HG03039 (cell line): ENCODE measurements around the gene CPOX.
"Not testable (repeated sequence)": the region's sequence is repeated elsewhere in the genome, so short reads cannot be mapped to it uniquely, and the experiment has no call there.

ENCODE experiments used
- ATAC-seq: cut with Tn5 transposase; IDR thresholded peaks from one replicate; pipeline ENCODE4 v1.9.1; 2021; ENCODE audit warnings: mild to moderate bottlenecking, moderate library complexity; ENCODE audit not compliant: unreplicated experiment

Gene CPOX

DNA sequence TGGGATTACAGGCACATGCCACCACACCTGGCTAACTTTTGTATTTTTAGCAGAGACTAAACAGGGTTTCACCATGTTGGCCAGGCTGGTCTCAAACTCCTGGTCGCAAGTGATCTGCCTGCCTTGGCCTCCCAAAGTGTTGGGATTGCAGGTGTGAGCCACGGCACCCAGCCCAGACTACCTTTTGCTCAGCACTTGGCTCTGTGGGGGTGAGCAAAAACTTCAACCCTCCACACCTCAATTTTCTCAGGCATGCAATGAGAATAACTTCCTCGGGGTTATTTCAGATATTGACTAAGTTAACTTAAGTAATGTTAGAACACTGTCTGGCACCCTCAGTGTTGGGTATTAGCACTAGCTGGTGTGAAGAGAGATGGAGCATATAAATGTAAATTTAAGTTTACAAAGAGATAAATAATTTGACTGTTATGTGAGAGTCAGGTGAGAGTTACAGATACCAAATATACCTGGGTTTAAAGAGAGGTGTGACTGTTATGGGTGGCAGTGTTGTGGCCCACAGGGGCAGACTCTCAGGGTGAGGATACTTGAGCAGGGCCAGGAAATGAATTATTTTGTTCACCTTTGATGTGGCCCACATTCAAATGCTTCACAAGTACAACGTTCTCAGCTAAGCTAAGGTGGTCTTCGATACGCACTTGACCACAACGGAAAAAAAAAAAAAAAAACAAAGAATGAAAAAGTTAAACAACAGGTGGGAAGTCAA, 29.0 kb downstream of the CPOX start:
- no peak for ATAC-seq

DNA sequence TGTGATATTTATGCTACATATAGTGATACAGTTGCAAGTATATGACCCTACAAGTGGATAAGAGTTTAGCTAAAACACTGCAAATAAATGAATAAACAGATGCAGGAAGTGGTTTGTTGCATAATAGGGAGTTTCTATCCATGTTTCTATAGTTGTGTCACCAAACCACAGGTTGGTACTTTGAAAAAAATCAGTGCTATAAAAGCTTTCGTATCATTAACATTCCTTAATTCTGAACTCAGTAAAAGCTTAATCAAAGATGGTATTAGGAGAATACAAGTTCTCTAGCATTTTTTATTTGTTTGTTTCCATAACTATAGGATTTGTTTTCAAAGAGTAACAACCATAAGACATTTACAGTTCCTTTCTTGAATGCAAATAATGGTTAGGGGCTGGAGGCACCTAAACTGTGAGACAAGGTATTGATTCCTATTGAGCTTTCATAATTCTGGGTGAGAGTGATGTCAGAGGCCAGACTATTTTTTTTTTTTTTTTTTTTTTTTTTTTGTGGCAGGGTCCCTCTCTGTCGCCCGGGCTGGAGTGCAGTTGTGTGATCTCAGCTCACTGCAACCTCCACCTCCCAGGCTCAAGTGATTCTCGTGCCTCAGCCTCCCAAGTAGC, 29.6 kb downstream of the CPOX start:
- peak; percentile 44 for ATAC-seq

DNA sequence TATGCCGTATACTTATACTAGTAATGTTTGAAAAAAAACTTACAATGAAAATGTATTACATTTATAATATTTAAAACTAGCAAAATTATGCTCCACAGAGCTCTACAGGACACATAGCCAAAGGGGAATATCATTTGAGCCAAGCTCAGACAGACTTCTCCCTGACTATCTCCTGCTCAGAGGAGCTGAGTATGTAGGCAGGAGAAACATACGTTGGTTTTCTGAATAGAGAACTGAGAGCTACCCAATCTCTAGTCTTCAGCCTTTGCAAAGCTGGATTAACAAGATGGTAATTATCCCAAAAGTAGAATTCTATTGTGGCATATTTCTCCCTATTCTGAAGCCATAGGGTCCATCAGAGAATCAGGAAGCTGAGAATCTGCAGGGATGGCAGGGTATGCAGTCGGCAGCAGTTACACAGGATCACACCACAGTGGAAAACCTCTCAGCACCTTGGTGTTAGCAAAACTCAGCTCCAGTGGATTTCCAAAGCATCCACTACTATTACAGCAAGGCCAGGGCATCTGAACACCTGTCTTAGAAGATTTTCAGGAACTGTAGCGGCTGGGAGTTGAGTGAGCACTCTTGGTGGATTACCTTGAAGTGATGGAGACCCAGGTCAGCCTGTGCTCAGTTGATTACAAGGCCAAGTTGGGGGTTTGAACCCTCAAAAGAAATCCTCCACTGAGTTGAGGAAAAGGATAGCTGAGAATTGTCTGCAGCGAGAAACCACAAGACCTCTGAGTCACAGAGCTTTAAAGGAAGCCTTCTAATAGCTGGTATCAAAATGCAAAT, 31.5 kb downstream of the CPOX start:
- no peak for ATAC-seq

DNA sequence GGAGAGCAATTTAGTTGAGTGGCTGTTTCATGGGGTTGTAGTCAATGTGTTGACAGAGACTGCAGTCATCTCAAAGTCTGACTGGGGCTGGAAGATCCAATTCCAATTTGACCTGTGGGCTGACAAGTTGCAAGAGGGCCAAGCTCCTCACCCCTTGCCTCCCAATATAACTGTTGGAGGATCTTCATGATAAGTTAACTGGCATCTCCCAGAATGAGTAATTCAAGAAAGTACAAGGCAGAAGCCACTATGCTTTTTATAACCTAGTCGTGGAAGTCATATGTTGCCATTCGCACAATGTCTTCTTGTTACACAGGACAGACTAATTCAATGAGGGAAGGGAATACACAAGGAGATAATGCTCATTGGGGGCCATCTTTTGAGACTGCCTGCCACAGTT, 32.5 kb downstream of the CPOX start:
- ATAC-seq, result no peak

DNA sequence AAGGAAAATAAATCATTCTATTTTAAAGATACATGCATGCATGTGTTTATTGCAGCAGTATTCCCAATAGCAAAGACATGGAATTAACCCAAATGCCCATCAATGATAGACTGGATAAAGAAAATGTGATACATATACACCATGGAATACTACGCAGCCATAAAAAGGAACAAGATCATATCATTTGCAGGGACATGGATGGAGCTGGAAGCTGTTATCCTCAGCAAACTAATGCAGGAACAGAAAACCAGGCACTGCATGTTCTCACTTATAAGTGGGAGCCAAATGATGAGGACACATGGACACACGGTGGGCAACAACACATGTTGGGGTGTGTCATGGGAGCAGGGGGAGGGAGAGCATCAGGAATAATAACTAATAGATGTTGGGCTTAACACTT, 33.6 kb downstream of the CPOX start:
- not testable (repeated sequence) for ATAC-seq

DNA sequence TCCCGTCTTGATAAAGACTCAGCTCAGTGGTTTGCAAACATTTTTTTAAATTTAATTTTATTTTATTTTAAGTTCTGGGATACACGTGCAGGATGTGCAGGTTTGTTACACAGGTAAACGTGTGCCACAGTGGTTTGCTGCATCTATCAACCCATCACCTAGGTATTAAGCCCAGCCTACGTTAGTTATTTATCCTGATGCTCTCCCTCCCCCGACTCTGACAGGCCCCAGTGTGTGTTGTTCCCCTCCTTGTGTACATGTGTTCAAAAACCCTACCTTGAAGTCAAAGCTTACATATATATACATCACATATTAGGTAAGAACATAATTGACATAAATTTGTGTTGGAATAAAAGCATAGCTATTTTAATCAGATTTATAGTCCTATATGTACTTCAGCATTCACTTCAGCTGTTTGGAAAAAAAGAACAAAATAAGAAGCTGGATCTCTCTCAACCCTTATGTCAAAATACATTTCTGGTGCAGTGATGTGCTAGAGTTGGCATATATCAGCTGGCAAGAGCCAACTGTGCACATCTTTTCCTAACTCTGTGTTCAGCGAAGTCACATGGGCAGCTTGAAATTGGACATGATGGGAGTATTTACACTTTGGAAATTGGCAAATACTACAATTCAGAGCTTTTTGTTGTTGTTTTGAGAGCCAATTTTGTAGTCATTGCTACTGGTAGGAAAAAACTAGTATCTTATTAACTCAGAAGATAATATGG, 35.1 kb downstream of the CPOX start:
- ATAC-seq, result no peak

DNA sequence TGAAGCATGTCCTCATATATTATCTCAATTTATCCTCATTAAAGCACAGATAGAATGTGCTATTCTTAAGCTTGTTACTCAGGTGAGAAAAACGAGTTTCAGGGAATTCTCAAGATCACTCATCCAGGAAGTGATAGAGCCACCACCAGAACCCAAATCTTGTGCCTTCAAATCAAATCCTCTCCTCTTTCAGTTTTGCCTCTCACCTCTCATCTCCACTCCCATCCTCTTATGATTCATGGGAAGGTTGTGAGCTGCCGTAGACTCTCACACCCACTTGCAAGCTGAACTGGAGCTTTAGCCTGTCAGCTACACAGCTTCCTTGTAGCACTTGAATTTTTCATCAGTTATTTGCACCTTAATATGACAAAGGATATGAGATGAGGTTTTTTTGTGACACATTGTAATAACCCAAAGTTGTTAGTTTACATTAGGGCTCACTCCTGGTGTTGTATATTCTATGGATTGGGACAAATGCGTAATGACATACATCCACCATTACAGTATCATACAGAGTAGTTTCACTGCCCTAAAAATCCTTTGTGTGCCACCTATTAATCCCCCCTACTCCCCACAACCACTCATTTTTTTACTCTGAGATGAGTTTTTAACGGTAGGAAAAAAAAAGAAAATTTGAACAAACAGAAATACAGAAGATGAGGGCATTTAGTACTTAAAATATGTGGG, 35.9 kb downstream of the CPOX start:
- ATAC-seq, result peak; percentile 25

DNA sequence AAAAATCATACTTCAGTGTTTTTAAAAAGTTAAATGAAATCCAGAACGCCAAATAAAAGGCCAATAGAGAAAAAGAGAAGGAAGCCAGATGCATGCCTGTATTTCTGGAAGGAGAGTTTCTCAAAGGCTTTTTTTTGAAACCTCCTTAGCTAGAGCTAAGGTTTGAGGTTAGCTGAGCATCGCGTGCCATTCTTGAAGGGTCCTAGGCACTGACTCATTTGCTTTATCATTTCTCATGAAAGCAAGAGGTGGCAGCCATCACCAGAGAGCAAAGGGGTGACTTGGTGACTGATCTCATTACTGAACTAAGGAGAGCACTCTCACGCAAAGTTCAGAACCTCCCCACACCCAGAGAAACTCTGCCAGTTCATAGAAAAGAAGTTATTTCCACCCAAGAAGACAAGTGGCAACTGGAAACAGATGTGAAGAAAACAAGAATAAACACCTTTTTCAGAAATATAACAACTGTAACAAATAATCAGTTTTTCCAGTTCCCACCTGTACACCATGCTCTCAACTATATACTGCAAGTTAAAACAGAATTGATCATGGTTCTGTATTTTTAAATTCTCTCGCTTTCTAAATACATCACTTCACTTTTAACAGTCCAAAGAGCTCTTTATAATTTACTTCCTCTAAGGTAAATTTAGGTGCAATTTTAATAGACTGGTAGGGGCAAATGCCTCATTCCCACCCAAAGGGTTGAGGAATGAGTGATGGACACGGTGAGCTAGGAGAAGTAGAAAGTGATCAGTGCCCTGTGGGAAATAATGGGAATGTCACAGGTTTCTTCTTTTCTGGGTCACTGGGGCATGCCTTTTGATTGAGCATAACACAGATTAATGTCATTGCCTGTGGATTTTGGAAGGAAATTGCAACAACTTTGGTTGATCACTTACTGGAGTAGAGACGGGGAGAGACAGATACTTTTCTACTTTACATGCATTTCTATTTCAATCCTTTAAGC, 37.0 kb downstream of the CPOX start:
- peak; percentile 71 for ATAC-seq

DNA sequence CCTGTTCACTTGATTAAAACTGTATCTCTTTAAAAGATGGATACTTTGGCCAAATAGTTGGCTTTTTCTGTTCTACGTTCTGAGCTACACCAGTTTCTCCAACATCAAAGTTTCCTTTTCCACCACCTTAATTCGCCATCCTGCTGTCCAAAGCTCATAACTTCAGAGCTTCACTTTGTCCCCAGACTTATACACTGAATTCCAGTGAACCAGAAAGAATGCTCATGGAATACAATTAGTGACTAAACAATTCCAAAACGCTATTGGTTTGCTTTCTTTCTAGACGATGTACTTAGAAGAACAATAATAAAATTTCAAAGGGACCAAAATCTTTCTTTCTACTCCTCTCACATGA, 38.4 kb downstream of the CPOX start:
- ATAC-seq, result no peak

DNA sequence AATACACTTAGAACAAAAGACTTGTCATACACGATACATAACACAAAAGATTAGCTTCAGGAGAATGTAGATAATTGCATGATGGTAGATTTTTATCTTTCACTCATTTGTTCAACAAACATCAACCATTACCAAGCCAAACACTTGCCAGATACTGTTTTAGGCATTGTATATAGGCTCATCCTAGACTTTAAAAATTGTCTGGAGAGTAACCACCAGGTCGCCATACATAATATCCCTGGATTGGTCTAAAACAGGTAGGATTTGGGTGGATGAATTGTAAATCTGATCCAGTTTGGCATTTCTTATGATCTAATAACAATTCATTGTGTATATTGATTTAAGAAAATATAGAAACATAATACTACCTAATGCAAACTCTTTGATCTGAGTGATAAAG, 38.8 kb downstream of the CPOX start:
- no peak for ATAC-seq

DNA sequence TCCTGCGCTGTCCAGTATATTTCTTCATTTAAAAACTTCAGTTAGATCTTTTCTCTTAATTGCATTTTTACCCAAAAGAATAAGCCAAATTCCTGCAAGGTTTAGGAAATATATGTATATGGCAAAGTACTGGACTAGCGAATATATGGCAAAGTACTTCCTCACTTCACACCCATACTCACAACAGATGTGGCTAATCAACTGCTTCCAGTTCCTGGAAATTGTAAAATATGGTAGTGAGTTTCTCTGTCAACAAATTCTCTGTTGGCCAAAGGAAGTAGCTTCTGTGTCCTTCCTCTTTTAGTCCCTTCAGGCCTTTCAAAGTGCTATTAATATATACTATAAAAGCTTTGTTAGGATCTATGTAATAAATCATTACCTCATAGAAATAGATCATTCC, 39.7 kb downstream of the CPOX start:
- ATAC-seq, result no peak

DNA sequence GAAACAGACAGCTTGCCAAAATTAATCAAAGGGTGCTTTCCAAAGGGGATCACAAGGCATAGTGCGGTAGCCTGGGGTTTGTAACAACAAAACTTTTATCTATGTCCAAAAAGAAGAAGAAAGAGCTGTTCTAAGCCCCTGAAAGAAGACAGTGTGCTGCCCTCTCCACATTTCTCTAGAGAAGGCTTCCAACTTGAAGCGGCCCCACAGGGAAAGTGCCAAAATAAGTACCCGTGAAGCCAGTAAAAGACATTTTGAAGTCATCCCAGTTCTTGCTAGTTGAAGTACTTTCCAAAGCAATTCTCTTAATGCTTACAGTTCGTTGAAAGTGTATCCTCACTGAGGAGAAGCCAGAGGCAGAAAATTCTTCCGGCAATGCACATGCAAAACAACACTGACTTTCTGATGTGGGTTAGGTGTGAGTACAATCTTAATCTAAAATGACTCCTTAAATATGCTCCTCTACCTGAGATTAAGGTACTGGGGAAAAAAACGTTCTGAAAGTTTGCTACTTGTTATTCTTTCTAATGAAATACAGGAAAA, 40.3 kb downstream of the CPOX start:
- ATAC-seq, result no peak

DNA sequence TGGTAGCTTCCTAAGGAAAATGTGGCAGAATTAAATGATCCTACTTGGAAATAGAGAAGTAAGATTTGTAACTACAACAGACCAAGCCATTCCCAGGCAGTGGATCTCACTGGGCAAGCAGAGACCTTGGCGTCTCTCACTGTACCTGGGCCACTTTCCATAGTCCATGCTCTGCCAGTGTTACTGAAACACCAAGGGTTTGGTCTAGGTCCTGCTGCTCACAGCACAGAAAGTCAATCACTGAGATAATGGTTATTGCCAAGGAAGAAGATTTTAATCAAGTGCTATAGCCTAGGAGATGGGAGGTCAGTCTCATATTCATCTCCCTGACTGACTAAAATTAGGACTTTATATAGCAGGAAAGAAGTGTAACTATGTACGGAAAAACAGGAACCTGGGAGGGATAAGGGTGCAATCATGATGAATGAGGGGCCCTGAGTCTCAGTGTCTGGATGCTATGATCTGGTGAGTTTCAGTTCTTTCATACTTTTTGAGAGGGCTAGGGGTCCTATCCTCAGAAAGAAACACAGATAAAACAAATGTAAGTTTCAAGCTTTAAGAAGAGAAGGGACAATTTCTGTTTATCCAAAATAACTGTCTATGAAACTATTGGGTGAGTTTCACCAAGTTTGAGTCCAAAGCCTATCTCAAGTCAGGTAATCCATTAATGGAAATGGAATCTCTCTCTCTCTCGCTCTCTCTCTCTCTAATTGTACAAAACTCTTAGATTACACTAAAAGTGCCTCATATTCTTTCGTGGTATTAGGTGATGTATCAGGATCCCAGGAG, 41.0 kb downstream of the CPOX start:
- ATAC-seq, result no peak

DNA sequence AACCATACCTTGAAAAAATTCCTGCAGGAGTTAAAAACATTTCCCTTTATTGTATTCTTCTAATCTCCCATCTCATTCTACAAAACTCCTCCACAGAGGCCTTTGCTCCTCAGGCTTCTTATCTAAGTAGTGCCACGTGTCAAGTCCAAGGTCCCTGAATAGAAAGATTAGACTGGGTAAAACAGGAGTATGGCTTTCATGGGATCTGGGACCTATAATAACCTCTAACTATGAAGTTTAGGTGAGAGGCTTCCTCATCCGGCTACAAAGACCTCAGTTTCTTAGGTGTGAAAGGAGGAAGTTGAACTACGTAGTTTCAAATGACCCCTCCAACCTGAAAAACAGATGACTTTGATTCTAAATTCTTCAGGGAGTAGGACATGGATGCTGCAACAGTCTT, 41.7 kb downstream of the CPOX start:
- no peak for ATAC-seq

DNA sequence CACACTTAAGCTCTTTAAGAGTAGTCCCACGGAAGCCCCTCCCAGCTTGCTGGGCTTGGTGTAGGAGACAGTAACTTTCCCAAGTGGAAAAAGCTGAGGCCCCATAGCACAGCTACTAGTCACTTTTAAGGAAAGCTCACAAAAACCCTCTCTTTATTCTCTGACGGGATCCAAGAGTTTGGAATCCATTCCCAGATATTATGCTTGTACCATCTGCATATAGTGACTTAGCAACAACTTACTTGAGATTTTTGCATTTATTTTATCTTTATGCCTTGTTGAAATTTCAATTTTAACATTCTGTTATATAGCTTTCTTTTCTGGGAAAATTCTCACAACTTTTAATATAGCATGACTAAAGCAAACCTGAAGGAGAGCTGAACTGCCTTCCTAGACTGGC, 42.2 kb downstream of the CPOX start:
- ATAC-seq, result no peak

DNA sequence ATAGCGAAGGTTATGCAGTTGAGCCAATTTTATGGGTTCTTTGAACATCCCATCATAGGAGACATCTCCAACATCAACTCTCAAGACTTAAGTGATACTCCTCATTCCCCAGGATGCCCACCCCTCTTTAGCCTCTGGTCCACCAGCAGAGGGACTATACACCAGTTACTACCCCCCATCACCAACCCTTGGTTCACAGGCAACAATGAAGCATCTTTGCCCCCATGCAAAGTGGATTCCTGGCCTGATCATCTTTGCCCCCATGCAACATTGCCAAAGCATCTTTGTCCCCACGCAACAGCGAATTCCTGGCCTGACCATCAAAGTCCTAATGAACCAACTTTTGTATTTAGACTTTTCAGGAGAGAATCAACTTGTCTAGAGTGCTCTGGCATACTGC, 42.6 kb downstream of the CPOX start:
- no peak for ATAC-seq

DNA sequence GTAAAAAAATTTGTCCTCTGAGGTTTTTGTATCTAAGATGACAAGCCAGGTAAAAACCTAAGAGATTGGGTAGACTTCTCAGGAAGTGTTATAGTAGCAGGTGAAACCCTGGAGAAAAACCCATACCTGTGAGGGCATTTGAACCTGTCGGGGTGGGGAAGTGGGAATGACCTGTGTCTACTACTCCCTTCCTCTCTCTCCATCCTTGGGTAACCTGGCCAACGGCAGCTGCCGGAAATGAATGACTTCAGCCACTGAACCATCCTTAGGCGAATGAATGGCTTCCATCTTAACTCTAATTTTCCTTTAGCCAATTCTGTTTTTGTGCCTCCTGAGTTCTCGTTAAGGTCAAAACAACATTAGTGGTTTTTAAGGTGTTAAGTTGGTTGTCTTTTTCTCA, 44.9 kb downstream of the CPOX start:
- no peak for ATAC-seq

DNA sequence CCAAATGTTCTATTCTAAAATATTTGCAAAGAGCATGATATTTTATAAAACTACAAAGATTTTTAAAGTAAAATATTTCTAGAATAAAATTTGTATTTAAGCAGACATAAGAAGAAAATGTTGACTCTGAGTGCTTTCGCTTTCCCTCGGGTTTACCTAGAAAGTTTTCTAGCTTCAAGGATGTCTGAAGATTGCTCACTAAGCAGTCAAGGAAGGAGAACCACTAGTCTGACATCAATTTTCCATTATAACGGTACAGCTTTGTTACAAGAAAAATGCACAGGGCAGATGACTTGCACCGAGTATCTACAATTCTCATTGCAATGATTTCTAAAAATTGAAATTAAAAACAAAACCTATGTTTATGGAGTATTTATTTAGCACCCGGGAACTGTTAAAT, 47.5 kb downstream of the CPOX start:
- ATAC-seq, result peak; percentile 47

DNA sequence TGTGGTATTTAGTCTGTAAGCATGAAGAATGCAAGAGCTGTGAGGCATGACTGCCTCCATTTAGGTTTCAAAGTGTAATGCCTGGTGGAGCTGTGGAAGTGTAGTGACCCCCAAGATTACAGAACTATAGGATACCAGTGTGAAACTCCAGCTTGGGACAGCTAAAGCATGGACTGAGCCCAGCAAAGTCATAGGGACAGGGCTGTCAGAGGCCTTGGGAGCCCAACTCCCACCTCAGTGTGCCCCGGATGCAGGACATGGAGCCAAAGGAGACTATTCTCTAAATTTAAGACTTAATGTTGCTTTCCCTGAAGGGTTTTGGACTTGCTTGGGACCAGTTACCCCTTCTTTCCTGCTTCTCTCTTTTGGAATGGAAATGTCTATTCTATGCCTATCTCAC, 50.8 kb downstream of the CPOX start:
- no peak for ATAC-seq
